ENCODE measurements around the gene OR52A5. TPM values are rescaled to one million over a fixed set of nuclear protein-coding genes. Genes with fewer than 3 reads are reported as not detected.

Gene OR52A5
- total RNA-seq, 1 donor from 2014 or later, result not detected

- no peak for DNase-seq (ENCODE audit: low spot score)
These were observed 20.6 kb downstream of the OR52A5 start for GRCh38 chr11:5117588-5117987.

- no peak for DNase-seq (ENCODE audit: low spot score)
These were observed 22.8 kb downstream of the OR52A5 start for GRCh38 chr11:5115339-5115738.

GRCh38 chr11:5107285-5107684 lies 30.9 kb downstream of the OR52A5 start:
- DNase-seq (ENCODE audit: low spot score), result no peak

GRCh38 chr11:5103066-5103465 lies 35.1 kb downstream of the OR52A5 start:
- no peak for DNase-seq (ENCODE audit: low spot score)

GRCh38 chr11:5102246-5102645 lies 35.9 kb downstream of the OR52A5 start:
- no peak for DNase-seq (ENCODE audit: low spot score)

GRCh38 chr11:5096011-5096410 lies 42.1 kb downstream of the OR52A5 start:
- no peak for DNase-seq (ENCODE audit: low spot score)

- DNase-seq (ENCODE audit: low spot score), result no peak
These were observed 45.2 kb downstream of the OR52A5 start for GRCh38 chr11:5092821-5093585.

- DNase-seq (ENCODE audit: low spot score), result no peak
These were observed 47.5 kb downstream of the OR52A5 start for GRCh38 chr11:5090668-5091067.

GRCh38 chr11:5088556-5088955 lies 49.6 kb downstream of the OR52A5 start:
- no peak for DNase-seq (ENCODE audit: low spot score)

- DNase-seq (ENCODE audit: low spot score), result no peak
These were observed 54.6 kb downstream of the OR52A5 start for GRCh38 chr11:5083602-5084001.

- no peak for DNase-seq (ENCODE audit: low spot score)
These were observed 56.8 kb downstream of the OR52A5 start for GRCh38 chr11:5081405-5081804.

Other genes with a start within 250 kb of the OR52A5 start
- not detected for gene OR51A7, start 234.6 kb downstream of the OR52A5 start, total RNA-seq
- gene OR51G2, start 219.0 kb downstream of the OR52A5 start, total RNA-seq, result not detected
- gene OR51G1, start 214.0 kb downstream of the OR52A5 start, total RNA-seq, result not detected
- gene OR51A4, start 190.8 kb downstream of the OR52A5 start, total RNA-seq, result not detected
- not detected for gene OR51A2, start 182.6 kb downstream of the OR52A5 start, total RNA-seq
- not detected for gene OR51L1, start 143.5 kb downstream of the OR52A5 start, total RNA-seq
- not detected for gene OR52J3, start 91.8 kb downstream of the OR52A5 start, total RNA-seq
- gene OR52E2, start 78.7 kb downstream of the OR52A5 start, total RNA-seq, result not detected
- gene OR52E1, start 68.8 kb downstream of the OR52A5 start, total RNA-seq, result not detected
- not detected for gene OR52A1, start 16.4 kb upstream of the OR52A5 start, total RNA-seq
- gene OR51V1, start 62.3 kb upstream of the OR52A5 start, total RNA-seq, result not detected
- gene HBB, start 88.7 kb upstream of the OR52A5 start, total RNA-seq, result 144 TPM
- 0.75 TPM for gene HBD, start 96.1 kb upstream of the OR52A5 start, total RNA-seq
- not detected for gene HBG1, start 111.5 kb upstream of the OR52A5 start, total RNA-seq
- gene HBG2, start 116.4 kb upstream of the OR52A5 start, total RNA-seq, result not detected
- gene HBE1, start 131.6 kb upstream of the OR52A5 start, total RNA-seq, result not detected
- gene OR51B4, start 163.6 kb upstream of the OR52A5 start, total RNA-seq, result 0.42 TPM
- gene OR51B2, start 185.9 kb upstream of the OR52A5 start, total RNA-seq, result not detected
- gene OR51B5, start 205.2 kb upstream of the OR52A5 start, total RNA-seq, result 0.99 TPM
- not detected for gene OR51B6, start 213.2 kb upstream of the OR52A5 start, total RNA-seq
- gene OR51M1, start 245.5 kb upstream of the OR52A5 start, total RNA-seq, result not detected